ENCODE results near the gene OPTC.

The OPTC gene

DNA sequence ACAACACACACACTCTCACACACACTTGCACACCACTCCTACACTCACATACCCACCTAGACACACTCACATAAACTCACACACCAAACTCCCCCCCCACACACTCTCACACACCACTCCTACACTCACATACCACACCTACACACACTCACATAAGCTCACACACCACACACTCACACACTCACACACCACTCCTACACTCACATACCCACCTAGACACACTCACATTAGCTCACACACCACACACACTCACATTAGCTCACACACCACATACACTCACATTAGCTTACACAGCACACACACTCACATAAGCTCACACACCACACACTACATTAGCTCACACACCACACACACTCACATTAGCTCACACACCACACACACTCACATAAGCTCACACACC, 33.1 kb downstream of the OPTC start:
- Histone ChIP-seq H3K9ac (ENCODE audit: low read length) (no peak overlapping the region), H3F3A (ENCODE audit: insufficient read depth) (no peaks in the 10 kb centered on the region), H3K9me2 (replicated peaks; ENCODE audit: insufficient read depth, low read length) (no peaks in the 10 kb centered on the region), H3K27me3 (ENCODE audit: low read length) (no peaks in the 10 kb centered on the region), H3K79me2 (ENCODE audit: insufficient read depth, low read length) (no peaks in the 10 kb centered on the region), H3K9me3 (ENCODE audit: insufficient read depth, low read length) (no peaks in the 10 kb centered on the region), H4K20me1 (ENCODE audit: low read depth, low read length) (no peaks in the 10 kb centered on the region), H3K27ac (ENCODE audit: low read depth, low read length) (no peak overlapping the region), H2AFZ (ENCODE audit: low read depth, low read length, severe bottlenecking) (no peak overlapping the region), H3K36me3 (ENCODE audit: low read length) (no peaks in the 10 kb centered on the region), H3K4me2 (ENCODE audit: low read depth, low read length, poor library complexity, severe bottlenecking) (no peak overlapping the region), H3K4me3 (ENCODE audit: insufficient read depth, low read length, poor library complexity, severe bottlenecking) (no peak overlapping the region)
- TF ChIP-seq EZH2phosphoT487 (conservative IDR thresholded peaks at IDR 0.05; ENCODE audit: low read length), result no peak
- TF ChIP-seq, protein P1, sequence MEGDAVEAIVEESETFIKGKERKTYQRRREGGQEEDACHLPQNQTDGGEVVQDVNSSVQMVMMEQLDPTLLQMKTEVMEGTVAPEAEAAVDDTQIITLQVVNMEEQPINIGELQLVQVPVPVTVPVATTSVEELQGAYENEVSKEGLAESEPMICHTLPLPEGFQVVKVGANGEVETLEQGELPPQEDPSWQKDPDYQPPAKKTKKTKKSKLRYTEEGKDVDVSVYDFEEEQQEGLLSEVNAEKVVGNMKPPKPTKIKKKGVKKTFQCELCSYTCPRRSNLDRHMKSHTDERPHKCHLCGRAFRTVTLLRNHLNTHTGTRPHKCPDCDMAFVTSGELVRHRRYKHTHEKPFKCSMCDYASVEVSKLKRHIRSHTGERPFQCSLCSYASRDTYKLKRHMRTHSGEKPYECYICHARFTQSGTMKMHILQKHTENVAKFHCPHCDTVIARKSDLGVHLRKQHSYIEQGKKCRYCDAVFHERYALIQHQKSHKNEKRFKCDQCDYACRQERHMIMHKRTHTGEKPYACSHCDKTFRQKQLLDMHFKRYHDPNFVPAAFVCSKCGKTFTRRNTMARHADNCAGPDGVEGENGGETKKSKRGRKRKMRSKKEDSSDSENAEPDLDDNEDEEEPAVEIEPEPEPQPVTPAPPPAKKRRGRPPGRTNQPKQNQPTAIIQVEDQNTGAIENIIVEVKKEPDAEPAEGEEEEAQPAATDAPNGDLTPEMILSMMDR (IDR thresholded peaks at IDR 0.05; ENCODE audit: insufficient read depth, low read length, poor library complexity, severe bottlenecking), result no peak

DNA sequence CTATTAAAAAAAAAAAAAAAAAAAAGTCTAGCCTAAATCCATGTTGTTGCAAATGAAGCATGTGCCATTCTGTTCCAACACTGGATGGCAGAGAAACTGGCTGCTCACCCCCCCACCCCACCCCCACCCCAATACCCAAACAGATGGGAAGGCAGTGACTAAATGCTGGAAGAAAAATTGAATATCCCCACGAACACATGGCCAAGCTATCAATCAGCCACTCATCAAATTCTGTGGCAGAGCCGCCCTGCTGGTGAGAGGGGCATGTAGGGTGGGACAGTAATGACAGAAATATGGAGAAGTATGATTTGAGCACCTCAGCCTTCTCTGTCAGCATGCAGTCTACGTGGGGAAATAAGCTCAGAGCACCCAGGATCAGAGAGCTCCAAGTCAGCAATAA, 34.1 kb downstream of the OPTC start:
- Histone ChIP-seq H3K9ac (ENCODE audit: low read length) (no peak overlapping the region), H3K4me3 (ENCODE audit: insufficient read depth, low read length, poor library complexity, severe bottlenecking) (no peak overlapping the region), H3K27ac (ENCODE audit: low read depth, low read length) (no peak overlapping the region), H4K20me1 (ENCODE audit: low read depth, low read length) (no peaks in the 10 kb centered on the region), H3K9me2 (replicated peaks; ENCODE audit: insufficient read depth, low read length) (no peaks in the 10 kb centered on the region), H3F3A (ENCODE audit: insufficient read depth) (no peaks in the 10 kb centered on the region), H3K4me2 (ENCODE audit: low read depth, low read length, poor library complexity, severe bottlenecking) (no peak overlapping the region), H3K27me3 (ENCODE audit: low read length) (no peaks in the 10 kb centered on the region), H3K36me3 (ENCODE audit: low read length) (no peaks in the 10 kb centered on the region), H2AFZ (ENCODE audit: low read depth, low read length, severe bottlenecking) (no peak overlapping the region), H3K9me3 (ENCODE audit: insufficient read depth, low read length) (no peaks in the 10 kb centered on the region), H3K79me2 (ENCODE audit: insufficient read depth, low read length) (no peaks in the 10 kb centered on the region)
- TF ChIP-seq, protein P1 (IDR thresholded peaks at IDR 0.05; ENCODE audit: insufficient read depth, low read length, poor library complexity, severe bottlenecking), result no peak
- TF ChIP-seq EZH2phosphoT487 (conservative IDR thresholded peaks at IDR 0.05; ENCODE audit: low read length), result no peak

DNA sequence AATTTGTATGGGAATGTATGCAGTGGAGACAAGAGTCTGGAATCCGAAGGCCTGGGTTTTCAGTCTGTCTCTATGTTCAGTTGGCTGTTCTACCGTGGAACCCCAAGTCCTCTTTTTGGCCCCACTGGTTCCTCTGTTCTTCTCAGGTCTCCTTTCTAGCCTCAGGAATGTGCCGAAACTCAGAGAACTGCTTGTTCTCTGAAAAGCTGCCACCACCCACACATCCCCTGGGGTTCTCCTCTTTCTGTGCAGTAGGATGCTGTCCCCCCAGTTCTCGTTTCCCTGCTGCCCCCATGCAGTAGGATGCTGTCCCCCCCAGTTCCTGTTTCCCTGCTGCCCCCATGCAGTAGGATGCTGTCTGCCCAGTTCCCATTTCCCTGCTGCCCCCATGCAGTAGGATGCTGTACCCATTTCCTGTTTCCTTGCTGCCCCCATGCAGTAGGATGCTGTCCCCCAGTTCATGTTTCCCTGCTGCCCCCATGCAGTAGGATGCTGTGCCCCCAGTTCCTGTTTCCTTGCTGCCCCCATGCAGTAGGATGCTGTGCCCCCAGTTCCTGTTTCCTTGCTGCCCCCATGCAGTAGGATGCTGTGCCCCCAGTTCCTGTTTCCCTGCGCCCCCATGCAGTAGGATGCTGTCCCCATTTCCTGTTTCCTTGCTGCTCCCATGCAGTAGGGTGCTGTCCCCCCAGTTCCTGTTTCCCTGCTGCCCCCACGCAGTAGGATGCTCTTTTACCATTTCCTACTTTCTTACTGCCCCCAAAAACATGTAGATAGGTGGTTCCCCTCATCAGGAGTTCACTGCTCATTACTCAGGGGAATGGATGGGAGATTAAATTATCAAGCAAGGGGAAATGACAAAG, 35.3 kb downstream of the OPTC start:
- Histone ChIP-seq H2AFZ (ENCODE audit: low read depth, low read length, severe bottlenecking) (no peak overlapping the region), H3K9me2 (replicated peaks; ENCODE audit: insufficient read depth, low read length) (no peaks in the 10 kb centered on the region), H3K4me2 (ENCODE audit: low read depth, low read length, poor library complexity, severe bottlenecking) (no peak overlapping the region), H3K36me3 (ENCODE audit: low read length) (no peaks in the 10 kb centered on the region), H3F3A (ENCODE audit: insufficient read depth) (no peaks in the 10 kb centered on the region), H3K27ac (ENCODE audit: low read depth, low read length) (no peak overlapping the region), H3K79me2 (ENCODE audit: insufficient read depth, low read length) (no peaks in the 10 kb centered on the region), H3K27me3 (ENCODE audit: low read length) (no peaks in the 10 kb centered on the region), H3K9me3 (ENCODE audit: insufficient read depth, low read length) (no peaks in the 10 kb centered on the region), H3K4me3 (ENCODE audit: insufficient read depth, low read length, poor library complexity, severe bottlenecking) (no peak overlapping the region), H3K9ac (ENCODE audit: low read length) (no peak overlapping the region), H4K20me1 (ENCODE audit: low read depth, low read length) (no peaks in the 10 kb centered on the region)
- no peak for TF ChIP-seq EZH2phosphoT487 (conservative IDR thresholded peaks at IDR 0.05; ENCODE audit: low read length)
- TF ChIP-seq, protein P1 (IDR thresholded peaks at IDR 0.05; ENCODE audit: insufficient read depth, low read length, poor library complexity, severe bottlenecking), result no peak

All from SU-DHL-6 (cell line).